NCI-H748 (cell line): Measurements from ENCODE around the gene FBXL7.
A peak's percentile ranks its signal among the peaks of the same experiment; 100 is the strongest.

Experiments used
- DNase-seq: peaks from one replicate; lab custom pipeline; 2025; ENCODE audit not compliant: unreplicated experiment; lab: John Stamatoyannopoulos, UW

FBXL7 gene

GRCh38 chr5:15933259-15934207 lies 433.6 kb downstream of the FBXL7 start:
- DNase-seq = no peak

GRCh38 chr5:15936505-15937245 lies 436.7 kb downstream of the FBXL7 start:
- DNase-seq = no peak

DNA sequence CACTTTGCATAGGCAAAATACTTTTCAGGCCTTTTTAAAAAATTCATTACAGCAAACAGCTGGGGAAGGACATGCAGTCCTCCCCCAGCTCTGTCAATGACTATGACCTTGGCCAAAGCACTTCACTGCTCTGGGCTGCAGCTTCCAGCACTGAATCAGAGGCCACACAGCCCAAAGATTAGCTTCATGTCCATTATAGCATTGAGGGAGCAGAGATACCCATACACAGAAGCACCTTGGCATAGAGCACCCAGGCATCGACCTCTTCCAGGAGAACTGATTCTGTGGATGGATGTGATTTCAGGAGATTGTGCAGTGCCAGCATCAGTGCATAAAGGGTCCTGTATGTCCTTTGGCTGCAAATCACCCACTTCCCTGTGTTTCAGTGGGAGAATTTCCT lies 437.7 kb downstream of the FBXL7 start:
- DNase-seq = no peak

GRCh38 chr5:15938186-15938585 lies 438.2 kb downstream of the FBXL7 start:
- DNase-seq = no peak

DNA sequence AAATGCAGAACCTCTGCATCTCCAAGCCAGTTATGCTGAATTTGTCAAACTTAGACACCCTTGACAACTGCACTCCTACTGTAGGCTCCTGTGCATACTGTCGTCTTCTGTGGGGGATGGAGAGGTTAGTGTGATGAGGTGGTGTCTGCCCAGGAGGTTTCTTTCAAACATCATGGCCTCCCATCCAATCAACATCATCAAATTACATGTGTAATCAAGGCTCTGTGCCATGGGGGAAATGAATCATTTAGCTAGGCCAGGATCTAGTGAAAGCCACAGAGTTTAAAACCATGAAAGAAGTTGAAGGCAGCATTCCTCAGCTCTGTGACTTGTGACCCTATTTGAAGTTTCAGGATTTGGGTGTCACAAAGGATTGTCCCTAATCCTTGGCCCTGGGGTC lies 439.0 kb downstream of the FBXL7 start:
- no peak for DNase-seq

DNA sequence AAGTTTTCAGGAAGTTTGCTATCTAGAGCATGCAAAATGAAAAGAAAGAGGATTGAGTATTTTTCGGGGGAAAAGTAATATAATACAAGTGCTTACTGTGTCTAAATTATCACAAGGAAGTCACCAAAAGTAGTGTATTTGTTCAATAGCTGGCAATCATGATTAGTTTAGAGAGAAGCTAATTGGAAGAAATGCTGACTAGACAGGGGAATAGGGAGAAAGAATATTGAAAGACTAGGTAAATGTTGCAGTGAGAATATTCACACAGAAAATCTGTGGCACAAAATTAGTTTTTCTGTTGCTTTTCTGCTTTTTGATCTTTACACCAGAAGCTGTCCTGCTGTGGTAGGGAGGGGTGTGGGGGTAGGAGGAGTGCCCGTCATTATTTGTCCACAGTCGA lies 440.9 kb downstream of the FBXL7 start:
- DNase-seq = no peak

DNA sequence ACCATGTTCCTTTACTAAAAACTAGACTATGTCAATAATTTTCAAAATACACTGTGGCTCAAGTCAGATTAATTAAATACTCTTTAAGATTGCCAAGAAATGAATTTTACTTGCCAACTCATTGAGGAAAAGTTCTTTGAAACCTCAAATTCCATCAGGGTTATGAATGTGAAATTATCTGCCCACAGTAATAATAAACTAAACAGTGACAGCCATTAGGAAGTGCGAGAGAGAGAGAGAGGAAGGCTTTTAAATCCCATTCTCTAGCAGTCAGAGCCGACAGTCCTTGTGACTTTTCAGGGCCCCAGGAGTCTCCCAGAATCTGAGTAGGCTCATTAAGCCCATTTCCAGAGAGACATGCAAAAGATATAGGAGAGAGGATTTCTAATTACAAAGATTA lies 443.5 kb downstream of the FBXL7 start:
- no peak for DNase-seq

DNA sequence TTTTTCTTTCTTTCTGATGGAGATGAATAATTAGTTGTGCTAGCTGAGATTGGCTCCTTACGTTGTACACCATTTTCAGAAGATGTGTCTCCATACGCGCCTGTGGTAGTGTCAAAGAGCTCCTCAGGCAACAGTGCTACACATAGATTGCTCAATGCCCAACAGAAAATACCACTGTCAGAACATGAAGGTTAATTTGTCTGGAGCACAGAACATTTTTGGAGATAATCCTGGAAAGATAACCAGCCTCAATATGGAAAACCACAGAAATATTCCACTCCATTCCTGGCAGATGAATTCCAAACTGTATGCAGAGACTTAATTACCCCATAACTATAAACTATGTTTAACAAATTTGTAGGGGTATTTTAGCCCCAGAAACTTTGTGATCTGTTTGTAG lies 446.0 kb downstream of the FBXL7 start:
- DNase-seq = no peak

GRCh38 chr5:15948190-15948589 lies 448.2 kb downstream of the FBXL7 start:
- no peak for DNase-seq

DNA sequence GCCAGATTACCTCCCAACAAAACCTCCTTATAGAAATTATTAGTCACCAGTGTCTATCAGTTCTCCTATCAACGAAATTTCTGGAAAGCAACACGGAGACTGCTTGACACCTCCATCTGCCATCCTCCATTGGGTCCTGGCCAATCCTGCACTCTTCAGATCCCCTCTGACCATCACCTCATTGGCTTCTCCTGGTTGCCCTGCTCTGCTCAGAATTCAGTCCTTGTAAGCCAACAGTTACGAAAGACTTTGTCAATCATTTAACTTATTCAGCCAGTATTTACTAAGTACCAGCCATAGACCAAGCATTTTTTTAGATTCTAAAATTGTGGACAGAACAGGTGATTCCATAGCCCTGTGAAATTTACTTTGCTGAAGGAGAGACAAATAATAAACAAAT lies 451.1 kb downstream of the FBXL7 start:
- DNase-seq = no peak

- no peak for DNase-seq
Observed at GRCh38 chr5:15951550-15951949, 451.6 kb downstream of the FBXL7 start.

- no peak for DNase-seq
Observed at GRCh38 chr5:15956622-15957021, 456.6 kb downstream of the FBXL7 start.

GRCh38 chr5:15957124-15957523 lies 457.1 kb downstream of the FBXL7 start:
- peak; percentile 45 for DNase-seq

DNA sequence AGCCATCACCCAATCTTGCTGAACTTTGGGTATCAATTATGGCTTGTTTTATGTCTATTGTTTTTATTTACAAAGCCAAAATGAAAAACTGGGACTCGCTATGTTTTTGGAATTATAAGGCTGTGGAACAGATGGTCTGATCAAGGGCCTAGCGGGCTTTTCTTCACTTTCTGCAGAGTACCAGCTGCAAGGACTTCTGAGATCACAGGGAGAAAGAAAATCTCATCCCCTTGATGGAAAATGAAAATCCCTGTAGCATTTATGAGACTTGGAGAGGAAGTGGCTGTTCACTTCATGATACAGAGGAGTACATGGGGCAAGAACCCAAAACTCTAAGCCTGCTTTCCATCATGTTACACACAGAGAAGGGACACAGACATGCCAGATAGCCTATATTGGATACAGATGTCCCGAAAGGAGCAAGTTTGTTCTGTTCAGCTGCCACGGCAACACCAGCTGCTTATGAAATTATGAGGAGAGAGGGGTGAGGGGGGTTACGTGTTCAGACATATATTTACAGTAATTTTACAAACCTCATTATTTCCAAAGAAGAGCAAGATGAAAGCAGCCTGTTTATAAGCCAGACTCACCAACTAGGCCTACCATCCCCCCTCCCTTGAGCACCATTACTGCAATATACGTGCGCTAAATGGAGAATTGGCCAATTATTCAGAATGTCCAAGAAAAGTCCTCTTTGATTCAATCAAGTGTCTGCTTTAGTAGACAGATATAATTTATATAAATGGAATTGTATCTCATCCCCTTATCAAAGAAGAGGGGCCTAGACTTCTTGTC lies 459.6 kb downstream of the FBXL7 start:
- DNase-seq = no peak

DNA sequence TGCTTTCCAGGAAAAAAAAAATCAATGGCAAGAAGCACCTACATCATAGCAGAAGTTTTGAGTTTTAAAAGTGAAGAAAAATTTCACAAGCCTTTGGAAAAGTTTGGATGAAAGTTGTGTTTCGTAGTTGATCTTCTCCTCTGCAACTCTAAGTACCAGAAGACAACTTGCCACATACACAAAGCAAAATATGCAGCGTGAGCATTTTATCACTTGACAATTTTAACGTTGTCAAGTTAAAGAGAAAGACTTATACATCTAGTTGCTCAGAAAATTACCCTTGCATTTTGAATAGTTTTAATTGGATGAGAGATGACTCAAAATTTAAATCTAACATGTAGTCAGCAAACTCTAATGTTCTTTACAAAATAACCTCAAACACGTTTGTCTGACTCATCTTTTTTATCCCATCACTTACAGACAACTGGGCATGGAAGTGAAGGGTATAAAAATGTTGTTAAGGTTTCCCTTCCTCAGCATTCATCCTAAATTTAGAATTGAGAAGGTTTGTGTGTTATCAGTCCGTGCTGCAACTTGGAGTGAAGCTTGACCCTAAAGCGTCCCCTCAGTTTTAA lies 466.2 kb downstream of the FBXL7 start:
- DNase-seq = no peak

- DNase-seq = no peak
Observed at GRCh38 chr5:15966651-15967050, 466.7 kb downstream of the FBXL7 start.

DNA sequence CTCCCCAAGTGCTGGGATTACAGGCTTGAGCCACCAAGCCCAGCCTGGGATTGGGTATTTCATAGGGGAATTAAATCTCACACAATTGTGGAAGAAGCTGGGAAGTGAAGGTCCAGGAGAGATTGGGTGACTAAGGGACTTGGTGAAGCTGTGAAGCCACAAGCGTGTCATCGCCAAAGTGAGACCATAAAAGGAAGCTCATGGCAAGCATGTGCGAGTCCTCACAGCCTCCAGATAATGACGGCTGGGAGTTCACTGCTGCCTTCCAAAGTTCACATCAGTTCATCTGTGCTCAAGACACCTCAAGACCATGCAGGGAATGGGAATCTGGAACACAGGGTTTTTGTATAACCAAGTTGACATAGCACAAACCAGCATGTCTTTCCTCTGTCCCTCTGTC lies 469.0 kb downstream of the FBXL7 start:
- no peak for DNase-seq

DNA sequence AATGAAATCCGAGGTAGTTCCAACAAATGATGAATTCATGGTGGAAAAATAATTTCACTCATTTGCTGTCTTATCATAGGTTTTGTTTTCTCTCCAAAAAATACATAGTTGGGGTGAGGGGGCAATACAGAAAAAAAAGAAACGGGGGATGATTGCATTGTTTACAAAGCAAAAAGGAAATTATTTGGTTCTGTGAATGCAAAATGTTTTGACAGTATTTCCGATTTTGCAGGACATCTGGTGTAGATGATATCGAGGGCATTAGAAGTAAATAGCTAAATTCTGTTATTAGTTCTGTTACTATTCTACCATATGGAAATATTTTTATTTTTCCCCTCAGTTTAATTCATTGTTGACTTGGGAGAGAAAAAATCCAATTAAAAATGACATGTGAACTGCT lies 477.9 kb downstream of the FBXL7 start:
- no peak for DNase-seq

DNA sequence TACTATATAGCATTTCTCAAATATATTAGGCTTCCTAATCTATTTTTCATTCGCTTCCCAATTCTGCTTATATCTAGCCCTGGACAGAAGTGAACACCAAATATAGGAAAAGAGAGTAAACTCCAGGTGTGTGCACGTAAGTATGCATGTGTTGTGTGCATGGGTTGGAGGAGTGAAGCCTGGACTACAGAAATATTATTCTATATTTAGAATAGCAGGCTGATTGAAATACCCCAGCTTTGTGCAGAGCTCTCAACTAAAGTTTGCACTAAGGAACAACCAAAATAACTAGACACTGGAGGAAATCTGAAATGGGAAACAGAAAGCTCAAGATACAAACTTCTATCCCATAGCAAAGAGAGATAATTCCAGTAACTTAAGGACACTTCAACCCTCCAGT lies 480.9 kb downstream of the FBXL7 start:
- no peak for DNase-seq

- DNase-seq = no peak
Observed at GRCh38 chr5:15983392-15983791, 483.4 kb downstream of the FBXL7 start.
